OCI-LY7 (cell line): ENCODE data around the gene GADD45A. TPM values are rescaled to one million over a fixed set of nuclear protein-coding genes. Genes with fewer than 3 reads are reported as not detected.

Experiments used
- BruUV-seq: library from RNA; stranded (reverse); fragments of 400-500 nt; replicated peaks from 2 replicates; lab custom pipeline; 2021; lab: Mats Ljungman, UMichigan
- CTCF ChIA-PET: fragments of 300-600 bp; sonication (Branson Sonifier 250); formaldehyde crosslinking; loops from one replicate; lab custom pipeline; 2022; ENCODE audit warnings: antibody characterized with exemption; ENCODE audit not compliant: unreplicated experiment; lab: Charles Lee
- POLR2A ChIA-PET: fragments of 300-600 bp; sonication (Branson Sonifier 250); formaldehyde crosslinking; loops from one replicate; lab custom pipeline; 2022; ENCODE audit warnings: antibody characterized with exemption; lab: Charles Lee
- DNase-seq: peaks from one replicate; pipeline ENCODE4 v3.0.0-alpha.2; 2015; ENCODE audit warnings: low spot score
- H2AFZ ChIP-seq: fragments of 200-600 bp; sonication (generic), shearing (Covaris generic); 2 replicates; pipeline ENCODE4 v1.6.1; 2014; ENCODE audit warnings: mild to moderate bottlenecking, antibody characterized with exemption, low read length, moderate library complexity
- H3K27ac ChIP-seq: fragments of 200-600 bp; sonication (generic); 2 replicates; pipeline ENCODE4 v1.5.1; 2014; ENCODE audit warnings: mixed run types, low read depth, mild to moderate bottlenecking, moderate library complexity, low read length, inconsistent platforms; ENCODE audit not compliant: poor library complexity, severe bottlenecking
- H3K36me3 ChIP-seq: fragments of 200-600 bp; sonication (generic); 2 replicates; pipeline ENCODE4 v1.6.1; 2014; ENCODE audit warnings: mild to moderate bottlenecking, antibody characterized with exemption, low read length, moderate library complexity, mixed read lengths; ENCODE audit not compliant: insufficient read depth
- H3K4me1 ChIP-seq: fragments of 200-600 bp; sonication (generic); 2 replicates; pipeline ENCODE4 v1.5.1; 2014; ENCODE audit warnings: mild to moderate bottlenecking, low read length; ENCODE audit not compliant: insufficient read depth, poor library complexity, severe bottlenecking
- H3K4me2 ChIP-seq: fragments of 200-600 bp; sonication (generic); 2 replicates; pipeline ENCODE4 v1.6.1; 2014; ENCODE audit warnings: mild to moderate bottlenecking, low read length
- H3K4me3 ChIP-seq: fragments of 200-600 bp; sonication (generic); 2 replicates; pipeline ENCODE4 v1.5.1; 2014; ENCODE audit warnings: mild to moderate bottlenecking, low read depth, low read length; ENCODE audit not compliant: poor library complexity, severe bottlenecking
- H3K79me2 ChIP-seq: fragments of 200-600 bp; sonication (generic); 2 replicates; pipeline ENCODE4 v1.6.1; 2016; ENCODE audit warnings: low read depth, mild to moderate bottlenecking, low read length, moderate library complexity, mixed read lengths; ENCODE audit not compliant: insufficient read depth
- H3K9me2 ChIP-seq: fragments of 200-600 bp; sonication (generic); 2 replicates; pipeline ENCODE4 v1.6.1; 2016; ENCODE audit warnings: mild to moderate bottlenecking, low read length, mixed read lengths; ENCODE audit not compliant: insufficient read depth
- H3K9me3 ChIP-seq: fragments of 200-600 bp; sonication (generic); 2 replicates; pipeline ENCODE4 v1.6.1; 2014; ENCODE audit warnings: mild to moderate bottlenecking, mixed run types, low read length, mixed read lengths
- H4K20me1 ChIP-seq: fragments of 200-600 bp; sonication (generic); 2 replicates; pipeline ENCODE4 v1.6.1; 2014; ENCODE audit warnings: mild to moderate bottlenecking, antibody characterized with exemption, low read length, moderate library complexity, mixed read lengths; ENCODE audit not compliant: insufficient read depth
- CTCF ChIP-seq: fragments of 200-600 bp; sonication (generic); conservative IDR thresholded peaks from 2 replicates; pipeline ENCODE4 v1.5.1; 2014; ENCODE audit warnings: mild to moderate bottlenecking, antibody characterized with exemption, low read length, moderate library complexity, mixed read lengths
- EZH2phosphoT487 ChIP-seq: fragments of 200-600 bp; sonication (generic); IDR thresholded peaks from 2 replicates; pipeline ENCODE4 v1.6.1; 2018; ENCODE audit warnings: low read depth, borderline replicate concordance, mild to moderate bottlenecking, mixed run types, antibody characterized with exemption, low read length, moderate library complexity, mixed read lengths
- intact Hi-C: fragments of 100-400 bp; cut with micrococcal nuclease; formaldehyde crosslinking; loops from one replicate; pipeline ENCODE4 v1.10.0; 2022; ENCODE audit not compliant: unreplicated experiment
- total RNA-seq, 2 experiments: library from RNA; depleted of rRNA in 1 of 2; stranded (reverse); fragments of >200 nt in 1 of 2; shearing (Covaris generic) in 1 of 2; gene quantifications; 2 replicates each; pipeline ENCODE4 v1.2.3, GENCODE V29; 2014 to 2022

The GADD45A gene
- total RNA-seq, 2 experiments from 2014 or later = 46.8 to 48.6 TPM

- H3K27ac ChIP-seq = peak overlapping the region; percentile 67
- ChIA-PET POLR2A (interaction anchor here (0.6 to 3.4 kb wide), 17 partner anchors 9 to 757 kb away, joined by 3 to 21 read pairs (median 5); partner anchors contain the start of gene GADD45A), CTCF (interaction anchor here (1.1 to 1.2 kb wide), 2 partner anchors 9 to 48 kb away, joined by 3 to 5 read pairs; no protein-coding TSS in a partner anchor)
- H4K20me1 ChIP-seq = no peaks in the 10 kb centered on the region
- H3K9me3 ChIP-seq = no peaks in the 10 kb centered on the region
- TF ChIP-seq CTCF (no peak), EZH2phosphoT487 (no peak)
- intact Hi-C loops = loop anchor here (2.0 kb wide), 2 partner anchors 23 to 25 kb away; no protein-coding TSS in a partner anchor
- H3K79me2 ChIP-seq = no peaks in the 10 kb centered on the region
- DNase-seq = peak; percentile 79
- BruUV-seq = no TSS peak
- H3K4me3 ChIP-seq = peak overlapping the region; percentile 22
- peaks cover 44% of the 10 kb centered on the region for H3K4me1 ChIP-seq
- no peaks in the 10 kb centered on the region for H3K36me3 ChIP-seq
- no peaks in the 10 kb centered on the region for H3K9me2 ChIP-seq
- peak overlapping the region; percentile 73 for H3K4me2 ChIP-seq
- peak overlapping the region; percentile 88 for H2AFZ ChIP-seq
Measured at GRCh38 chr1:67711855-67712212, 26.8 kb downstream of the GADD45A start.

- BruUV-seq = no TSS peak
- Histone ChIP-seq H3K4me2 (peak overlapping the region; percentile 73), H3K9me3 (no peaks in the 10 kb centered on the region), H3K4me1 (peaks cover 44% of the 10 kb centered on the region), H4K20me1 (no peaks in the 10 kb centered on the region), H3K79me2 (no peaks in the 10 kb centered on the region), H2AFZ (peak overlapping the region; percentile 85), H3K27ac (peak overlapping the region; percentile 67), H3K36me3 (no peaks in the 10 kb centered on the region), H3K9me2 (no peaks in the 10 kb centered on the region), H3K4me3 (peak overlapping the region; percentile 10)
- TF ChIP-seq EZH2phosphoT487 (no peak), CTCF (no peak)
- ChIA-PET CTCF (interaction anchor here (1.1 to 1.3 kb wide), 3 partner anchors 8 to 21 kb away, joined by 3 to 4 read pairs (median 3); no protein-coding TSS in a partner anchor), POLR2A (interaction anchor here (0.6 to 3.4 kb wide), 16 partner anchors 10 to 69 kb away, joined by 3 to 15 read pairs (median 4); partner anchors contain the start of gene GADD45A)
- peak; percentile 63 for DNase-seq
- intact Hi-C loops = loop anchor here (2.0 kb wide), 2 partner anchors 22 to 26 kb away; no protein-coding TSS in a partner anchor
Measured at GRCh38 chr1:67713057-67713846, 28.3 kb downstream of the GADD45A start.
